Measurements from ENCODE around the gene MYDGF. TPM values are rescaled to one million over a fixed set of nuclear protein-coding genes. Genes with fewer than 3 reads are reported as not detected.
"Not testable (repeated sequence)": the region's sequence is repeated elsewhere in the genome, so short reads cannot be mapped to it uniquely, and the experiment has no call there.

MYDGF gene
- total and polyA plus RNA-seq, 8 donors = 70.0 to 156 (median 82.7) TPM

DNA sequence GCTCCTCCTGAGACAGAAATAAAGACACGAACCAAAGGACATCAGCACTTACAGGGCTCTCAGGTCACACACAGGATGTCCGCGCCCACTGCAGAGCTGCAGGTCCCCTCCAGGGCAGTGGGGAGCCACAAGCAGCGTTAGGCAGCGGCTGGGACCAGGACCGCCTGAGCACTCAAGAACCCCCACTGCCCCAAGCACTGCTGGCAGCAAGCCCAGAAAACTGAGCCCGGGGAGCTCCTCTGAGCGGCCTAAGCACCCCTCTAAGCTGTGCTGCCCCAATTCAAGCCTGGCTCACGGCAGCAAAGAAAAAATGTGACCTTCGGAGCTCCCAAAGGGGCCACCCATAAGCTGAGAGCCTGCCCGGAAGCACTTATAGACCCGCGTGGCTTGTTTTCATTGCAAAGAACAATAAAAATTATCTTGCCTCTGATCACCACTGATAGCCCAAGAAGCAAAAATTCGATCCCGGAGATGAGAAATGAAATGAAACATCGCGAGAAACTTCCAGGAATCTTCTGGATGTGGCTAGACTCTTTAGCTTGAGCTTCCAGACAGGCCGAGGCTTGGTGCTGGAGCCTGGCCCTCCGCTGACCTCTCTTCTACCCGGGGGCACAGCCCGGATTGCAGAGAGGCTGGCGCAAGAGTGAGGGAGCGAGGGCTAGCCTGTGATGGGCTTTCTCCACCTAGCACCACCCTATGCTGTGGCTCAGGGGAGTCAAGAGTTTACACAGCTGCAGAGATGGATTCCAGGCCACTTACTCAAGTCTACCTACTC is 47.2 kb upstream of the MYDGF start:
- TF ChIP-seq, protein P1, sequence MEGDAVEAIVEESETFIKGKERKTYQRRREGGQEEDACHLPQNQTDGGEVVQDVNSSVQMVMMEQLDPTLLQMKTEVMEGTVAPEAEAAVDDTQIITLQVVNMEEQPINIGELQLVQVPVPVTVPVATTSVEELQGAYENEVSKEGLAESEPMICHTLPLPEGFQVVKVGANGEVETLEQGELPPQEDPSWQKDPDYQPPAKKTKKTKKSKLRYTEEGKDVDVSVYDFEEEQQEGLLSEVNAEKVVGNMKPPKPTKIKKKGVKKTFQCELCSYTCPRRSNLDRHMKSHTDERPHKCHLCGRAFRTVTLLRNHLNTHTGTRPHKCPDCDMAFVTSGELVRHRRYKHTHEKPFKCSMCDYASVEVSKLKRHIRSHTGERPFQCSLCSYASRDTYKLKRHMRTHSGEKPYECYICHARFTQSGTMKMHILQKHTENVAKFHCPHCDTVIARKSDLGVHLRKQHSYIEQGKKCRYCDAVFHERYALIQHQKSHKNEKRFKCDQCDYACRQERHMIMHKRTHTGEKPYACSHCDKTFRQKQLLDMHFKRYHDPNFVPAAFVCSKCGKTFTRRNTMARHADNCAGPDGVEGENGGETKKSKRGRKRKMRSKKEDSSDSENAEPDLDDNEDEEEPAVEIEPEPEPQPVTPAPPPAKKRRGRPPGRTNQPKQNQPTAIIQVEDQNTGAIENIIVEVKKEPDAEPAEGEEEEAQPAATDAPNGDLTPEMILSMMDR (IDR thresholded peaks at IDR 0.05) = no peak
- H3K27ac ChIP-seq = peak overlapping the region; percentile 40 to 85
- H3K9me3 ChIP-seq = no peaks in the 10 kb centered on the region
- ATAC-seq (peak; percentile 76), DNase-seq (peak in 2 of 4 donors; percentile 67 to 81)
- no peaks in the 10 kb centered on the region for H3K27me3 ChIP-seq
- peaks cover 0 to 93% of the 10 kb centered on the region in 2 donors for H3K36me3 ChIP-seq
- intact Hi-C loops (cut with DNase I) = no loop called here
- peaks cover 13 to 57% of the 10 kb centered on the region in 2 donors for H3K4me1 ChIP-seq
- peak overlapping the region in 1 of 2 donors; percentile 24 for H3K4me3 ChIP-seq

DNA sequence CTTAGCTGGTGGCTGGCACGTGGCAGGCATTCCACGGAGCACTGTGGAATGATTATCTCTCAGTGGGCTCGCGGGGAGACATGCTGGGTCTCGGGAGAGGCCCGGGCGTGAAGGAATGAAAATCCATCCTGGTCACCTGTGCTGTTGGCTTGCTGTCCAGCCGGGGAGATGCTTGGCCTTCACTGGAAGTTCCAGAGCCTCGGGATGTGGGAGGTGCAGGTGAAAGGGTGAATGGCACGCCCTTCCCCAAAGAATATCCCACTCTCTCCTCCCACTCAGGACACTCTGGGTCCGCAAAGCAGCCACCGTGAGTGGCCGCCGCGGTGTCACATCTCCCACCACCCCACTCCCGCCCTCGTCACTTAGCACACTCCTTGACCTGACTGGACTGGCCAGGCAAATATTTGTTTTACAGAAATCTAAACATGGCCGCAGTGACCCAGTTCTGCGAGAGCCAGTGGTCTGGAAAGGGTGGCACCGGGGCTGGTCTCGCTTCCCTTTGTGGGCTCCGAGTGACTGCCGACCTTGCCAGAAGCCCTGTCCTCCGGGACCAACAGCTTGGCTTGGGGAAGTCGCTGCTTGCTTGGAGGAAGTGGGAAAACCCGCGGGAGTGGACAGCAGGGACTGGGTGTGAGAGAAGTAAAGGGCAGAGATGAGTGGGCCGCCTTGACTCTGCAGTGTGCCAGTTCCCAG is 45.5 kb upstream of the MYDGF start:
- Histone ChIP-seq H3K27ac (peak overlapping the region; percentile 13 to 85), H3K4me3 (no peak overlapping the region)
- ATAC-seq = peak; percentile 63

GRCh38 chr19:4715178-4715528 is 45.0 kb upstream of the MYDGF start:
- H3K4me3 ChIP-seq; H3K27me3 ChIP-seq; intact Hi-C loops (cut with DNase I); H3K9me3 ChIP-seq: not testable (repeated sequence)
- peak overlapping the region; percentile 13 to 85 for H3K27ac ChIP-seq
- H3K4me1 ChIP-seq = peaks cover 8 to 40% of the 10 kb centered on the region in 2 donors
- DNase-seq (peak in 1 of 4 donors; percentile 70), ATAC-seq (peak; percentile 12)
- peaks cover 0 to 100% of the 10 kb centered on the region in 2 donors for H3K36me3 ChIP-seq

More for the DNA sequence above, 45.5 kb upstream of the MYDGF start:
- Histone ChIP-seq H3K9me3 (no peaks in the 10 kb centered on the region), H3K4me1 (peaks cover 8 to 40% of the 10 kb centered on the region in 2 donors), H3K36me3 (peaks cover 0 to 100% of the 10 kb centered on the region in 2 donors), H3K27me3 (no peaks in the 10 kb centered on the region)
- intact Hi-C loops (cut with DNase I) = no loop called here
- peak in 1 of 4 donors; percentile 71 for DNase-seq
- TF ChIP-seq, protein P1 (IDR thresholded peaks at IDR 0.05) = no peak

DNA sequence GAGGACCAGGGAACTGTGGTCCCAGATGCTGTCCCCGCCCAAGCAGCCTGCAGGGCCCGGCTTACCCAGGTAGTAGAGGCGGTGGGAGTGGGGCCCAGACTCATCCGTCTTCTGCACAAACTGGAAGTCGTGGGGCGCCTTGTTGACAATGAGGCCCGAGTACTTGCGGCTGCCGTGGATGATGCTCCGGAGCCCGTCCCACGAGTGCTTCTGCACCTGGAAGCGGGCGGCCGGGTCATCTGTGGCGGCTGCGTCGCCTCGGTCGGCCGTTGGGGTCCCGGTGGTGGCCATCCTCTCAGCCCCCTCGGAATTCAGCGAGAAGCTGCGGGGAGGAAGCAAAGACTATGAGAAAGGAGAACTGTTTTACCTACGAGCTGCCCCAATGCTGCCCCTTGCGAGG is 43.9 kb upstream of the MYDGF start:
- Histone ChIP-seq H3K9me3 (no peaks in the 10 kb centered on the region), H3K27ac (peak overlapping the region; percentile 19 to 33), H3K27me3 (no peaks in the 10 kb centered on the region), H3K4me1 (peaks cover 12 to 42% of the 10 kb centered on the region in 2 donors), H3K4me3 (no peak overlapping the region), H3K36me3 (peaks cover 0 to 100% of the 10 kb centered on the region in 2 donors)
- TF ChIP-seq, protein P1 (IDR thresholded peaks at IDR 0.05) = no peak
- intact Hi-C loops (cut with DNase I) = no loop called here
- DNase-seq (no peak), ATAC-seq (no peak)

GRCh38 chr19:4713384-4713951 is 43.3 kb upstream of the MYDGF start:
- DNase-seq = peak in 1 of 4 donors; percentile 72
- Histone ChIP-seq H3K4me1 (peaks cover 9 to 38% of the 10 kb centered on the region in 2 donors), H3K9me3 (no peaks in the 10 kb centered on the region), H3K4me3 (no peak overlapping the region), H3K27me3 (no peaks in the 10 kb centered on the region), H3K36me3 (peaks cover 0 to 100% of the 10 kb centered on the region in 2 donors), H3K27ac (peak overlapping the region; percentile 19 to 33)
- ATAC-seq = peak; percentile 33
- TF ChIP-seq, protein P1 (IDR thresholded peaks at IDR 0.05) = no peak
- intact Hi-C loops (cut with DNase I) = no loop called here

Data from left lung (tissue), 10 donors.